NCI-H226 (cell line): ENCODE data around the gene PPOX.

Experiments
- DNase-seq: peaks from one replicate; pipeline ENCODE4 v3.0.0-alpha.2; 2015

PPOX gene

DNA sequence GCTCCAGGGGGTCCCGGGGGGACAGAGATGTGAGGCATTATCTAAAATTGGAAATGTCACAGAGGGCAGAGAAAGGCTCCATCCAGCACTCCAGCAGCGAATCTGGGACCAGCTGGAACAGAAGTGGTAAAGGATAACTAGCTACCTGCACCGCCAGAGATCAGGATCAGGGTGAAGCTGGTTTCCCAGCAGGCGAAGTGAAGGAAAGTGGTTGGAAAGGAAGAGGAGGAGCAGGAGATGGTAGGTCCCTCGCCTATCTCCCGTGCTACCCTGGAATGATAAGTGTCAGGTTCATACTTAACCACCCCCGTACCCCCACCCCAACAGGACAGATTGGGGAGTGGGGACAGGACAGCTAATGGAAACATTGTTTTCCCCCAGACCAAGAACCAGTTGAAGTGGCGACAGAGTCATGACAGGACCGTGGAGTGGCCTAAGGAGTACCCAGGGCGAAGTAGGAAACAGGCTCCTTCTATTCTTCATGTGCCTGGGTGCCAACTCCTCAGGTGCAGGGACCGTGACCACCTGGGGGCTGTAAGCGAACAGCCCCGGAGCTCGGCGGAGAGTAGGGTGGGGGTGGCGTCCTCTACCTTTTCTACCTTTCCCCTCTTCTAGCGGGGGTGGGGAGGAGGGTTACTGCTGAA lies 10.4 kb downstream of the PPOX start:
- DNase-seq: no peak

DNA sequence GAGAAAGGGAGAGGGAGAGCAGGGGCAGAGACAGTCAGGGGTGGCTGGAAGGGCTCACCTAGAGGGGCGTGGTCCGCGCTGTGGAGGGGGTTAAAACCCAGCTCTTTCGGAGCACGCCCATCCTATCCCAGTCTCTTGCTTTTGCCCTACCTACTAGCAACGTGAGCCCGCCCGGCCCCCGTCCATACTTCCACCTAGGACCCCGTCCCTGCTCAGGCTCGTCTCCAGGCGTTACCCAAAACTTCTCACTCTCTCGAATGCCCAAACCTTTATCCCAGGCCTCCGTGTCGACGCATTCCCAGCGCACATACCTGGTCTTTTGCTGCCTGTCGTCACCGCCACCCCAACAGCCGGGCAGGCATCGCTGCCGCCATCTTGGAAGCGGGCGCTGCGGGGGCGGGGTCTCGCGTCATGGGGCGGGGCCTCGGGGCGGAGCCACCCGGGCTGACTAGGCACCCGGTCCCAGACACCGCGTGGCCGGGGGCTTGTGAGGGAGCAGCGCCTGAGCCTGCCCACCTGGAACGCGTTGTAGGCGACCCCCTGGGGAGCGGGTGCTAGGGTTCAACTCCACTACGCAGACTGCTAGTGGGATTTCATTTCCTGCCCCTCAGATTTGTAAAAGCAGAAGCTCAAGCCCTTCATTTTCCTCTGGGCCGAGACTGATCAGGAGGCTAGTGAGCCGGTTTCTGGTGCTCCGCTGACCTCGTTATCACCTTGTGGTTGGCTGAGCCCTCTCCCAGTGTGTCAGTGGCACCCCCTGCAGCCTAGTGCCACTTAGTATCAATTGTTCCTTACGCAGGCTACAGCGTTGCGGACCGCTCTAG lies 11.1 kb downstream of the PPOX start, which contains the start of gene B4GALT3:
B4GALT3 (minus strand) TSS at position 396 of the 824 bp plus-strand sequence. CDS start 1,447 bp downstream, outside the sequence.
- DNase-seq: peak; percentile 65

DNA sequence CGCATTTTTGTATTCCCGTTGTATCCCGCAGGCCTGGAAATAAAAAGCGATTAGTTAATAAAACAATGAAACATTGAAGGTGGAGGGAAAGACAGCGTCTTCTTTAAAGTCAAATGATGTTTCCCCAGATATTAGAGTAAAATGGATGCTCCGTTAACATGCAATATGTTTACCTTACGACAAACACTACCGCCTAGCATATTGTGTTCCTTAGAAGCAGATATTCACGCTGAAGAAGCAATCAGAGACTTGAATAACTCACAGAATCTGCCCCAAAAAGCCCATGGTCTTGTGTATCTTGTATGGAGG lies 11.7 kb downstream of the PPOX start:
- DNase-seq: no peak

DNA sequence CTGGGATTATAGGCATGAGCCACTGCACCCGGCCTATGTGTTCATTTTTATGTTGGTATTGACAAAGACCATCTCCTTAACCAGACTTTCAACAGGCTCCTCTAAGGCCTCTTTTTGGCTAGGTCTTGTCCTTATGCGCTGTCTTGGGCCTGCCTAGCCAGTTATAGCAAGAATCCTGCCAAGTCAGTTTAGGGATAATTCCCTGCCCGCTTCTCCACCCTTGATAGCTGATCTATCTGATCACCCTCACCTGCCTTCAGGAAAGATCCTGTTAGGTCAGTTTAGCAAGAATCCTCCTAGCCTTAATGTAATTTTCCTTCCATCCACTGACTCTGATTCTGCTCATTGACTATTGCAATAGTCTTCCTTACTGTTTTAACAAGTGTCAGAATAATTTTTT lies 13.5 kb downstream of the PPOX start:
- DNase-seq: no peak

DNA sequence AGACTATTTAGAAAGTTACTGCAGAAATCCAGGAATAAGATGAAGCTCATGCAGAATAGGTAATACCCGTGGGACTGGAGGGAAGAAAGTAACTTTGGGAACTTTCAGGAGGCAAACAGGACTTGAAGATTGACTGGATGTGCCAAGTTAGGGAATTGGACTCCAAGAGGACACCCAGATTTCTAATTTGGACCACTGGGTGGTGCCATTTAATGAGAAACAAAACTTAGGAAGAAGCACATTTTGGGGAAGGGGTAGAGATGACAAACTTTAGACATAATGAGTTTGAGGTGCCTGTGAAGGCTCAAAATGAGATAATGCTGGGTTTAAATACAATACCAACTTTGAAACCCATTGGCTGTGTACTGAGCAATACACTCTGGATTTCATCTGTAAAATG lies 14.4 kb downstream of the PPOX start:
- no peak for DNase-seq

DNA sequence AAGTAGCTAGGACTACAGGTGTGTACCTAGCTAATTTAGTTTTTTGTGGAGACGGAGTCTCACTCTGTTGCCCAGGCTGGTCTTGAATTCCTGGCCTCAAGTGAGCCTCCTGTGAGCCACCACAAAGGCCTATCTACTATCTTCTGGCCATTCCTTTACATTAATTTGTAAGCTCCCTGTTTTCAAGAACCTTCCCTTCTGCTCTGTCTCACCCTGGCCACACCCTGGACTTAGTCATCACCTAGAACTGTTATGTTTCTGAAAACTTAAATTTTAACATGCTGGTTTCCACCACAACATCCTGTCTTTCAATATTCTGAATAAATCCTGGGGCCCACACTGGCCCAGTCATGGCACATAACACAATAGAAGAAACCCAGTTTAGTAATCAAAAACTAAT lies 16.0 kb downstream of the PPOX start:
- DNase-seq: peak; percentile 68

DNA sequence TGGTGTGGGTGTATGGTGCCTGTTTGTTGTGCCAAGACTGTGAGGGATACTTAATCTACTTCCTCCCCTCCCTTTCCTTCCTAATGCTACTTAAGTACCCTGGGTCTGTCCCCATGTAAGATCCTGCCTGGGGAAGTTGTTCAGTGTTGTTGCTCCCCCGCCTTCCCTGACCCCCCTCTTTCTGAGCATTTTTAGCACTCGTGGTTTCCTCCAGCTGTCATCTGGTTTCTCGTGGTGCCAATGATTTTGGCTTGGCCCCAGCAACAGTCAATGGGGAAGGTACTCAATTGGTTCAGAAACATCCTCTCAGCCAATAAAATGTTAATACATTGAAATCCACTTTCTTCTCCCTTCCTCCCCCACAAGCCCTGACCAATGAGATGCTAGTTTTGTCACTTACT lies 19.1 kb downstream of the PPOX start:
- DNase-seq: no peak

DNA sequence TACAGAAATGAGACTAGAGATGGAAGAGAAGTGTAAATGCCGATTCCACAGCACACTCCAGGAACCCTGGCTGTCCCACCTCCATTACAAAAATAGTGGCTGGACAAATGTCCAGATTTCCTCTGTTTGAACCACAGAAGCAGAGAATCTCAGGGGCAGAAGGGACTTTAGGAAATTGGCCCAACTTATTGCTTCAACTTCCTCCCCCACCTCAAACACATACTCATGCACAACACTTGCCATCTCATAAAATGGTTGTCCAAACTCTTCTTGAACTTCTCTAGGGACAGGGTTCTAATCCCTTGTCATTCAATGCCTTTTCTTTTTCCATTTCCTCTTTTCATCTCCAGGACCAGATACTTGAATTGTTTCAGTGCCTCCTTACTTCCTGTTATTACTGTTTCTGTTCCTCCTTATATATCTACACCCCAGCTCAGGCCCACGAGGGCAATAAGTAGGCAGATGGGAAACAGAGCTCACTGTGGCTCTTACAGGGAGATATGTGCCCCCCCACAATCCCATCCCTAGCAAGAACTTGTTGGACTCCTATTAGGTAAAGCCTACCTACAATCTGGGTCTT lies 19.6 kb downstream of the PPOX start:
- no peak for DNase-seq

DNA sequence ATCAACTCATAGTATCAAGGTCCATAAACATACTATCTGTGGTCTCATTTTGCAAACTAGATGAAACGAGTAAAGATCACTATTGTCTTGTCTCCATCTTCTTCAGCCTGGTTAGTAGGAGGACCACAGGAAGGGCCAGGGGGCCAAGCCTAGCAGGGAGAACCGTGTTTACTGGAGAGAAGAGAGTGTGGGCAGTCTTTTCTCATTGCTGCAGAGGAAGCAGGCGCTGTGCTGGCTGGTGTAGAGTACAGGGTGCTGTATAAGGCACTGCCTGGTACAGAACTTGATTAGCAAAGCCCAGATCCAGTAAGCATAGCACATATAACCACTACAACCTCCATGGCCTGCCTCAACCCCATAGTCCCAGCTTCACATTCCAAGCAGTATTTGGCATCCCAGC lies 21.1 kb downstream of the PPOX start:
- no peak for DNase-seq

DNA sequence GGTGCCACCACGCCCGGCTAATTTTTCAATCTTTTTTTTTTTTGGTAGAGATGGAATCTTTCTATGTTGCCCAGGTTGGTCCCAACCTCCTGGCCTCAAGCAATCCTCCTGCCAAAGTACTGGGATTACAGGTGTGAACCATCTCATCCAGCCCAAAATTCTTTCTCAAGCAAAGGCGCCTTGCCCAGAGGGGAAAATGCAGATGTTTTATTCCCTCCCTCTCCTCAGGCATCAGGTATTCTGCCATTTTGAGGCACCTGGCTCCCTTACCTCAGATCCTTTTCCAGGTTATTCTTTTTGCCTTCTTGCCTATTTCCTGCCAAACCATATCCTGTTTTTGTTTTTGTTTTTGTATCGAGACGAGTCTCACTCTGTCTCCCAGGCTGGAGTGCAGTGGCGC lies 22.2 kb downstream of the PPOX start:
- no peak for DNase-seq

DNA sequence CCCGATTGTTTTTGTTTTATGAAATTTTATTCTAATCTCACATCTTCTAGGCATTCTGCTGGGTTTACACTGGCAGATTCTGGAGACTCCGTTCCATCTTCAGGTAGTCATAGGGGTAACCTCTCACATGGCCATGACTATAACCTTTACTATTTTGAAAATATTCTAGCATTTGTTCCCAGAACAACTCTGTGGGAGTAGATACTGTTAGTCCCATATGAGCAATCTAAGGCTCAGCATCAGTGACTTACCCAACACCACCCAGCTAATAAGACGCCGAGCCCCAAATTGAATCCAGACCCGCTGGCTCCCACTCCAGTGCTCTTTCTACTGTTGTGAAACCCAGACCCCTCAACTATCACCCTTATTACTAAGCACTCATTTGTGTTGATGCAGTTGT lies 22.8 kb downstream of the PPOX start:
- DNase-seq: no peak

DNA sequence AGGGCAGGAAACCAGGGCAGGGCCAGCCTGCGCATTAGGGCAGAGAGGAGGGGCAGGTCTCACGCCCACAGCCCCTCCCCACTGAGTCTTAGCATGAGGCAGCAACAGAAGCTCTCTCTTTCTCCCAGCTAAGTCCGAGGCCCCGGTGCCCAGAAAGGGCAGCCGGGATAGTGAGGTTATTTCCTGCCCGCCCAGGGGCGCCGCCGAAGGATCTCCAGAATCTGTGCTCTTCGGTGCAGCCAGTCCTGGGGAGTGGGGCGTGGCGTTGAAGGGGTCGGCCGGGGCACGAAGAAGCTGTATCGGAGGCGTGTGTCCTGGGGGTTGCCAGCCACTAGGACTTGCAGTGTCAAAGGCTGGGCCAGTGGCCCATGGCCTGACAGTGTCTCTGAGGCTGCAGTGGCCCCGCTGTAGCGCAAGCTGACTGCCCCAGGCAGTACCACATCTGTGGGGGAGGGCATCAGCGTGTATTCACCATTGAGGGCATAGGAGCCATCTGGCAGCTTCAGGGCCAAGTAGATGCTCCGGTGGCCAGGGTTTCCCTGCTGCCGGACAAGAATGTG lies 24.8 kb downstream of the PPOX start:
- DNase-seq: no peak

DNA sequence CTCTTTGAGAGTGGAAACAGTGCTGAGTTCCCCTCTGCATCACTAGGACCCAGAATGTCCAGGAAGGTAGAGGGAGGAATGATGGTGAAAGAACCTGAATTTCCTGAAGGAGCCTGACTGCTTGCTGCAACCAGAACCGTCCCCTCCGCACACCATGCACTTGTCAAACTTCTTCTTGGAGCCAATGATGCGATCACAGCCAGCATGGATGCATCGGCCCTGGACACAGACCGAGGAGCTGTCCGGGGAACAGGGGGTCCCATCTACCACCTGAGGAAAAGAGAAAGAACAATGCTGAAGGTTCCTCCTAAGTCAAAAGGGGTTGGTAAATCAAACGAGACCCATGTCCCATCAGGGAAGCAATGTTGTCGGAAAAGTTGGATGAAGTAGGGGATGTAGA lies 25.7 kb downstream of the PPOX start:
- DNase-seq: no peak

DNA sequence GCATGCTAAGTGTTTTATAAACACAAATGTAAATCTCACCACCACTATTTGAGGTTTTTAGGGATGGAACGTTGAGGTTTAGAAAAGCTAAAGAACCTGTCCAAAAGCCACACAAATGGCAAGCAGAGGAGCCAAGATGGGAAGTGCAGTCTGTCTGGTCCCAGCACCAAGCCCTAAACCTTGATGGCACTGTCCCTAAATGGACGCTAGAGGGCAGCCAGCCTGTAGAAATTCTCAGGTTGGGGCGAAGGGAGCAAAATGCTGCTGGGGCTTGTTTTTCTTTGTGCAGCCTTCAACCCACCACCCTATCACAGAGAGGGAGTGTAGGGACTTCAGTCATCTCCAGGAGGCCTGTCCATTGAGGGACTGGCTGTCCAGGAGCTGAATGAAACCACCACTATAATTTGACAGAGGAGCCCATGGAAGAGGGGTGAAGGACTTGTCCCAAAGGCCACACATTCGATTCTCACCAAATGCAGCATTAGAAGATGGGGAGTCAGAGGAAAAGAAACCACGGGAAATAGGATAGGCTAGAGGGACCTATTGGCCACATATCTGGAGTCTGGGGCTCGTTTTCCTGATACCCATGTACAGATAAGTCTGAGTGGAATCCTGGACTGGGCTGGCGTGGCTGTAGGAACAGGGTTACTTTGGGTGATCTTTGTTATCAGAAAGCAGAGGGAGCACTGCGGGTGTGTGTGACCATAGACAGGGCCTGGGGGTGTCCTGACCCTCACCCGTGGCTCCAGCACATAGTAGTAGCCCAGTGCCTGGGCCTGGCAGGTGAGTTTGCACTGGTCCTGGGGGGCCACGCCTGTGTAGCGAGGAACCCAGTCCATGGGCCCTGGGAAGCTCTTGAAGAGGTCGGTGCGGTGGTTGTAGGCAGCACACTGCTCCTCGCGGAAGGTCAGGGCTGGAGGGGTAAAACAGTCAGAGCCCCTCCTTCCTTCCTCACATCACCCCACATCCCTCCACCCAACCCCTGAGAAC lies 26.5 kb downstream of the PPOX start:
- peak; percentile 39 for DNase-seq

DNA sequence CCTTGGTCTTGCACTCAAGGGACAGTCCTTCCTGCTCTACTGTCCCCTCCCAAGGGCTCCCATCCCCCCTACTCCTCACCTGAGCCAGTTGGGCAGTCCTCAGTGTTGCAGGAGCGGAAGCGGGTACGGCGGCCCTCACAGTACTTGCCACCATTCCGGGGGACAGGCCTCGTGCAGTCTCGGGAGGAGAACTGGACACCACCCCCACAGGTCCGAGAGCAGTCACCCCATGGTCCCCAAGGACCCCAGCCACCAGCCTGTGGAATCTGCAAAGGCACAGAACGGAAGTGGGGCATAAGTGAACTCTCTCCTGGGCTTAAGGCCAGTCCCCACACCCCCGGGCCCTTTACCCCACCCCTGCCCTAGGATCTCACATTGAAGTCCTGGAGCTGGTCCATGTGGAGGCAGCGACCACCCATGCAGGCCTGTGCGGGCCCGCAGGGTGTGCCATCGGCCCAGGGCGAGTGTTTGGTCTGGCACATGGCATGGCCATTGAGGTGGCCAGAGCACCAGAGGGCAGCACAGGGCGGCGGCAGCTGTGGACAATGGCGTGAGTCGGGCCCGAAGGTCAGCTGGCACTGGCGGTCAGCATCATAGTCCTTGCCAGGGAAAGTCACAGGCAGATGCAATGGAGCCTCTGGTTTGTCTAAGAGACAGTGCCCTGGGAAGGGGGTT lies 27.5 kb downstream of the PPOX start:
- DNase-seq: no peak

DNA sequence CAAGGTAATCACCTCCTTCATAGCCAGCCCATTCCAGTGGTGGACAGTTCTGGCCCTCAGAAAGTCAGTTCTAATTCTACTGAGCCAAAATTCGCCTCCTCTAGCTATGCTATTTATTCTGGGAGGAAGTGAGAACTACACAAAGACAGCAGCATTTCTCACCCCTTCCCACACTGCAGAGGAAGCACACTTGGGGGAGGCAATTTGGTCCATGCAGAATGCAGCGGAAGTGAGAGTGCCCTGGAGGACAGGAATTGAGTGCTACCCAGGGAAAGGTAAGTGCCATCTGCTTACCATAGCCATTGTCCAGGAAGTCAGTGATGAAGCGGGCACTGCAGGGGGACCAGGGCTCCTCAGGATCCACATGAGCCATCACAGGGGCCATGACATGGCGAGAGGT lies 28.9 kb downstream of the PPOX start:
- no peak for DNase-seq

DNA sequence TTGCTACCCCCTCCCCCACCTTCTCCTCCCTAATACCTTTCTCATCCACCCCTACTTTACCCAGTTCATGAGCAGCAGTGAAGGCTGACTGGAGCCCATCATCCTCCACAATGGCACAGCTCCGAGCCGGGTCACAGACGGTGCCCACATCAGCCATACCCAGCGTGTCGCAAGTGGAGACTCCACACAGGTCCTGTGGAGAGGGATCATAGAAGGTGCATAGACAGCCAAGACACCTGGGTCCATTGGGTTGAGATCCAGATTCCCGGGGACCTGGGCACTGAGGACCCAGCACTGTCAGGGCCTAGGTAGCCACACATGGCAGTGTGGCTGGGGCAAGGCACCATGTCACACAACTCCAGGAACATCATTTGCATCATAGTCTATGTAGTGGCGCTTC lies 29.9 kb downstream of the PPOX start:
- no peak for DNase-seq

DNA sequence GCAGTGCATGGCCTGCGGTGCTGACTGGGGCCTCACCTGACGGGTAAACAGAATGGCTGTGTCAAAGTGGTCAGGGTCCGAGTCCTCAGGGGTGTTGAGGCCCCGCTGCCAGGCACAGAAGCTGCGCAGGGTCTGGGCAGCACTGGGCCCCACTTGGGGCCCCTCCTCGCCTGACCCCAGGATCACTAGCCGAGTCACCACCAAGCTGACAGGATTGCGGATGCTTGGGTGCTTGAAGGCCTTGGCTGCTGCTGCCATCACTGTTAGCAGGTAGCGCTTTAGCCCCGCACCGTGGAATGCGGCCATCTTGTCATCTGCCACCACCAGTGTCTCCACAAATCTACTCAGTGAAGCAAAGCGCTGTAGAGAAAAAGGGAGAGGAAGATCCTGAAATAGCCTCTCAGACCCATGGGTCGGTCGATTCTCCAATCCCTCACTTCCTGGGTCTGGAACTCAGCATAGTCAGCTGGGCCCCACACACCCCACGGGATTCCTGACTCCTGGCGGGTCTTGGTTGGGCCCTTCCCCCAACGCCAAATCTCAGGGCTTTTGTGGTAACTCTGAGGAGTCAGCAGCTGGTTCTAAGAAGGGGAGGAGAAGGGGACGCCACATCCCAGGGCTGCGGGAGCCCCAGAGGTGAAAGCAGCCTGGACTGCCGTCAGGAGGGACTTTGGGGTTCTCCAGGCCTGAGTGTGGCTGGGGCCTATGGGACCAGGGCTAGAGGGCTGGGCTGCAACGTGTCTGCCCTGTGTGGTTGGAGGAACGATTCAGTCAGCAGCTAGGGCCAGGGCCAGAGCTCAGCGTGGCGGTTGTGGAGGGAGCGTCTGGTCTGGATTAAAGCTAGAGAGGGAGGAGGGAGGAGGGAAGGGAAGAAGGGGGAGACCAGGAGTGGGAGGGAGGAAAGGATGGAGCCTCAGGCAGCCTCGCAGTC lies 30.6 kb downstream of the PPOX start:
- no peak for DNase-seq

DNA sequence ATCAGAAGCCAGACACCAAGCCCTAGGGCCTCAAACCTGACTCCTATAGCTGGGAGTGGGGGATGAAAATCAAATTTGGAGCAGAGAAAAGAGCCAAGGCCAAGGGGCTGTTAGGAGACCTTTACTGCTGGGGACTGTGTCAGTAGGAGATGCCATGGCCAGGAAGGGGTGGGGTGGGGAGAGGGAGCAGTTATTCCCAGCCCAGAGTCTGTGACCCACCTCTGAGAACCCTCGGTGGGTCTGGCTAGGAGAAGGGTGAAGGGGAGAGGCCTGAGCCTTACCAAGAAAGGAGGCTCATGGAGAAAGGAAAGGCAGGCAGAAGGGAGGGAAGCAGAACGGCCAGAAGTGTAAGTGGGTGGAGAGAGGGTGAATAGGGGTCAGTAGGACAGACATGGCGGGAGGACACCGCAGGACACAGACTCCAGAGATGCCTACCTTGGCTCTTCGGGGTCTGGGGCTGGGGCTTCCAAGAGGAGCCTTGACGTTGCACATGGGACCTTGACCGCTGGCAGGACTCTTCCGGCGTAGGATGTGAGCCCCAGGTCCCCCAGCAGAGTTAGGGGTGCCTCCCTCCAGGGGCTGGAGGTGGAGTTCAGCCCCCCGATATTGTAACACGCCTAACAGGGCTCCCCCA lies 31.5 kb downstream of the PPOX start:
- no peak for DNase-seq

DNA sequence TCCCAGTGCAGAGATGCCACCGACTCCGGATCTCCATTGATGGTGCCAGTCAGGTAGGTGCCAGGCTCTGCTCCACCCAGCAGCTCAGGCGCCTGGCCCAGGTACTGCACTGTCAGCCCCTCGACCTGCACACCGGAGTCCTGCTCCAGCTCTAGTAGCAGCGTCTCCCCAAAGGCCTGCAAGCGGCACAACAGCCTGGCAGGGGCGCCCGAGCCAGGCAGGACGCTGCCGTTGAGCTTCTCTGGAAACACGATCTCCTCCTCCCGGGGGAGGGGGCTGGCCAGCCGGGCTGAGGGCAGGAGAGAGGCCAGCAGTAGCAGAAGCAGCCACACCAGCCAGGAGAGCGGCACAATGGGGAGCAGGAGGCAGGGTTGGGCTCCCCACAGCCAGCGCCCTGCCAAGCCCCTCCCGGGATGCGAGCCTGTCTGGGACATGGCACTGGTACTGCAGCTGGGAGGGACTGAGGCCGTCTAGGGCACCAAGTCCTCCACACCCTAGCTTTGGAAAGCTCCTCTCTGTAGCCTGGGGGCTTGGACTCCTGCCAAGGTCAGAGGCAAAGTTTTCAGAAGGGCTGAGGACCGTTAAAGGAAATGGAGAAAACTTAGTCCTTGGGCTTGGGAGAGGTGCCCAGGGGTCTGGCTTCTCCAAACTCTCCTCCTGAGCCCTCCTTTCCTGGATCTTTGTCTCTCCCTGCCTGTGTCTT lies 32.1 kb downstream of the PPOX start:
- no peak for DNase-seq
